Measurements from ENCODE around the gene SRSF8.

GRCh38 chr11:95104856-95105255 lies 38.1 kb downstream of the SRSF8 start:
- TF ChIP-seq REST (IDR thresholded peaks at IDR 0.05; ENCODE audit: low read depth) (no peak), EGR1 (IDR thresholded peaks at IDR 0.05) (no peak), YY1 (IDR thresholded peaks at IDR 0.05; ENCODE audit: low read depth) (no peak), MAX (IDR thresholded peaks at IDR 0.05) (no peak), CEBPB (IDR thresholded peaks at IDR 0.05) (no peak), NFIC (IDR thresholded peaks at IDR 0.05) (no peak), ZBTB7A (IDR thresholded peaks at IDR 0.05; ENCODE audit: low read depth) (no peak), USF1 (IDR thresholded peaks at IDR 0.05) (no peak)
